Left ventricle myocardium inferior (tissue), 1 donor: Measurements from ENCODE around the gene COL24A1. TPM values are rescaled to one million over a fixed set of nuclear protein-coding genes. Genes with fewer than 3 reads are reported as not detected.

Experiments
- DNase-seq: peaks from one replicate; pipeline ENCODE4 v3.0.0-alpha.2; 2020
- H3K27ac ChIP-seq: fragments of 200-600 bp; replicated peaks from 2 replicates; pipeline ENCODE4 v1.8.0; 2021
- H3K27me3 ChIP-seq: fragments of 200-600 bp; 2 replicates; pipeline ENCODE4 v1.8.0; 2021; ENCODE audit warnings: low read depth
- H3K36me3 ChIP-seq: fragments of 200-600 bp; 2 replicates; pipeline ENCODE4 v1.8.0; 2021
- H3K4me1 ChIP-seq: fragments of 200-600 bp; 2 replicates; pipeline ENCODE4 v1.8.0; 2021
- H3K4me3 ChIP-seq: fragments of 200-600 bp; 2 replicates; pipeline ENCODE4 v1.8.0; 2021; ENCODE audit warnings: mild to moderate bottlenecking, moderate library complexity
- H3K9me3 ChIP-seq: fragments of 200-600 bp; replicated peaks from 2 replicates; pipeline ENCODE4 v1.8.0; 2021
- intact Hi-C: fragments of 100-400 bp; cut with micrococcal nuclease; formaldehyde crosslinking; loops from one replicate; pipeline ENCODE4 v1.11.0; 2022
- total RNA-seq: library from RNA; stranded (reverse); fragmentation: NEBNext Ultra II Directional; extraction: Animal tissue kit (Norgen Biotek cat#: 25700); gene quantifications from one replicate; pipeline ENCODE4 v1.2.1, GENCODE V29; 2021
- TF ChIP-seq, protein P1 (sequence below): fragments of 200-600 bp; IDR thresholded peaks from 2 replicates; pipeline ENCODE4 v1.8.0; 2021; ENCODE audit warnings: antibody characterized with exemption, mild to moderate bottlenecking, borderline replicate concordance
- donor health status: DM: no; HTN: yes; CAD: no; lungs with severe emphysema.

The COL24A1 gene
- total RNA-seq, 1 donor from 2014 or later: 0.74 TPM

DNA sequence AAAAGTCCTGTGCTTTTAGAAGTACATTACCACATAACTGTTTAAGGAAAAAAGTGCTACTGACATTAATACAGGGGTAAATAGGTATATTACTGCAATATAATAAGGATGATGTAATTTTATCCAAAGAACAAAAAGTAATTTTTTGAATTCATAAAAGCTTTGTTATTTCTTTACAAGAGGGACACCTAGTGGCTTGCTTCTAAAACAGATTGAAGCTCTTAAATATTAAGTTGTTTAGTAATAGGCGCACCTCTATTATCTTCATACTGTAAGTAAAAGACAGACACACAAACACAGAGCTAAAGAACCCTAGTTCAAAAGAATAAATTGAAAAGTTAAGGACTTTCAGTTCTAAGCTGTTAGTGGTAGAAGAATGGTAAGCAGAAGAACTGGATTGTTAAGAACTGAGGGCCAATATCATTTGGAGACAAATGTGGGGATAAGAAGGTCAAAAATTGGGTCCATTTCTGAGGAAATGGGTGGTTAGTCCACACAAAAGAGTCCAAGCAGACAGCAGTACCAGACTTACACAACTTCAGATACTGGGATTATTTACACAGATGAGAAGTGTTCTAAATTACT lies 463.8 kb downstream of the COL24A1 start:
- H3K27me3 ChIP-seq: no peaks in the 10 kb centered on the region
- no peak for DNase-seq
- no peaks in the 10 kb centered on the region for H3K9me3 ChIP-seq
- TF ChIP-seq, protein P1, sequence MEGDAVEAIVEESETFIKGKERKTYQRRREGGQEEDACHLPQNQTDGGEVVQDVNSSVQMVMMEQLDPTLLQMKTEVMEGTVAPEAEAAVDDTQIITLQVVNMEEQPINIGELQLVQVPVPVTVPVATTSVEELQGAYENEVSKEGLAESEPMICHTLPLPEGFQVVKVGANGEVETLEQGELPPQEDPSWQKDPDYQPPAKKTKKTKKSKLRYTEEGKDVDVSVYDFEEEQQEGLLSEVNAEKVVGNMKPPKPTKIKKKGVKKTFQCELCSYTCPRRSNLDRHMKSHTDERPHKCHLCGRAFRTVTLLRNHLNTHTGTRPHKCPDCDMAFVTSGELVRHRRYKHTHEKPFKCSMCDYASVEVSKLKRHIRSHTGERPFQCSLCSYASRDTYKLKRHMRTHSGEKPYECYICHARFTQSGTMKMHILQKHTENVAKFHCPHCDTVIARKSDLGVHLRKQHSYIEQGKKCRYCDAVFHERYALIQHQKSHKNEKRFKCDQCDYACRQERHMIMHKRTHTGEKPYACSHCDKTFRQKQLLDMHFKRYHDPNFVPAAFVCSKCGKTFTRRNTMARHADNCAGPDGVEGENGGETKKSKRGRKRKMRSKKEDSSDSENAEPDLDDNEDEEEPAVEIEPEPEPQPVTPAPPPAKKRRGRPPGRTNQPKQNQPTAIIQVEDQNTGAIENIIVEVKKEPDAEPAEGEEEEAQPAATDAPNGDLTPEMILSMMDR: peak; percentile 67
- peaks cover 26% of the 10 kb centered on the region for H3K4me1 ChIP-seq
- intact Hi-C loops: loop anchor here (5.0 kb wide), 1 partner anchor 386 kb away; no protein-coding TSS in a partner anchor
- peak overlapping the region; percentile 50 for H3K27ac ChIP-seq
- H3K36me3 ChIP-seq: no peaks in the 10 kb centered on the region
- no peak overlapping the region for H3K4me3 ChIP-seq

DNA sequence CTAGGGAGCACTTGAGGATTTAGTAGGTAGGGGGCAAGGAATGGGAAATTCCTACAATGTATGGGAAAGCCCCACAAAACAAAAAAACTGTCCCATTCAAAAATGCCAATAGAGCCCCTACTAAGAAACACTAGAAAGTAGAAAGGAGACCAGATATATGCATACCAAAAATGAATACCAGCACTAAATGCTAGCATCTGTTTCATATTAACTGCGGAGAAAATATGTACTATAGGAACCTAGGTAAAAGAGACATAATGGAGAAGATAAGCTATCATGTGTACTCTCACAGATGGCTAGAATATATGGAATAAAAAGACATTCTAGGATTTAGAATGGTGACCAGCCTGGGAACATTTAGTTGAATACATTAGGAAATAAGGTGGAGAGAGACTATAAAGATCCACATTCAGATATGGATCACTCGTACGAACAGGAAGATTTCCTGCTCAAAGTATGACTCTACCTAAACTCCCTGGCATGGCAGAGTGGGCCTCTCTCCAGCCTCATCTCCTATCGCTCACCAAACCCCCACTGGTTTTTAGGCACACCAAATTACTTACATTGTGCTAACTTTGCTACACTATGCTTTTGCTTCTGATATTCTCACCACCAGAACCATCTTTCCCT lies 466.7 kb downstream of the COL24A1 start:
- Histone ChIP-seq H3K9me3 (no peaks in the 10 kb centered on the region), H3K4me3 (no peak overlapping the region), H3K4me1 (peaks cover 20% of the 10 kb centered on the region), H3K36me3 (no peaks in the 10 kb centered on the region), H3K27ac (peak overlapping the region; percentile 50), H3K27me3 (no peaks in the 10 kb centered on the region)
- TF ChIP-seq, protein P1: no peak
- intact Hi-C loops: loop anchor here (5.0 kb wide), 2 partner anchors 193 to 383 kb away; no protein-coding TSS in a partner anchor
- no peak for DNase-seq

DNA sequence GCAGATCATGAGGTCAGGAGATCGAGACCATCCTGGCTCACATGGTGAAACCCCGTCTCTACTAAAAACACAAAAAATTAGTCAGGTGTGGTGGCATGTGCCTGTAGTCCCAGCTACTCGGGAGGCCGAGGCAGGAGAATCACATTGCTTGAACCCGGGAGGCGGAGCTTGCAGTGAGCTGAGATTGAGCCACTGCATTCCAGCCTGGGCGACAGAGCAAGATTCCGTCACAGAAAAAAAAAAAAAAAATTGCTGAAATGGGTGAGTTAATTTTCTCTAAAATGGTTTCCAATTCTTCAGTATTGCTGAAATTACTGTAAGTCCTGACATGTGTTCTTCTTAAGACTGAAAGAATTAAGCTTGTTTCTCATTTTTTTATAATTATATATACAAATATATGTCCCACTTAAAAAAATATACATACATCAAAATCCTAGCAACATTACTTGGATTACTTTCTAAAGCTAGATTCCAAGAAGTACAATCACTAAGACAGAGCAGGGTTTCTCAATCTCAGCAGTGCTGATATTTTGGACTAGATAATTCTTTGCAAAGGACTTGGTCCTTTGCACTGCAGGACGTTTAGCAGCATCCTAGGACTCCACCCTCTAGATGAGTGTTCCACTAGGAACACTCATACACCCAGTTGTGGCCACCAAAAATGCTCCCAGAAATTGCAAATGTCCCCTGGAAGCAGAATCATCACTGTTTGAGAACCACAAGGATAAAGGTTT lies 473.1 kb downstream of the COL24A1 start:
- Histone ChIP-seq H3K36me3 (peaks cover 16% of the 10 kb centered on the region), H3K4me1 (peaks cover 13% of the 10 kb centered on the region), H3K4me3 (no peak overlapping the region), H3K27me3 (no peaks in the 10 kb centered on the region), H3K27ac (no peak overlapping the region), H3K9me3 (no peaks in the 10 kb centered on the region)
- intact Hi-C loops: no loop called here
- TF ChIP-seq, protein P1: no peak
- DNase-seq: no peak

DNA sequence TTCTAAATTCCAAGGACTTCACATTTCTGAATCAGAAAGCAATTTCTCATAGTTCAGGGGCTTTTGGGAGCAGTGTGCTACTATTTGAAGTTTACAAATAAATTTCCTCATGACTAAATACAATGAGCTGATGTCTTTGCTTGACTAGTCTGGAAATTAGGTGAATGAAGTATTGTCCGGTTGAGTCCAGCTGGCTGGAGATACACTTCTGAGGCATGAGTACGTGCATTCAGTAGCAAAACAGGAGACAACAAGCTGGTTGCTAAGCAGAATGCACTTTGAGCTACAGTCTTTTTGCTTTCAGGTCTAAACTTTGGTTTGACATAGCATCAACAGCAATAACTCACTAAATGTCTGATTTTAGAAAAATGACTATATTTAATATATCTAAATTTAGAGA lies 475.5 kb downstream of the COL24A1 start:
- Histone ChIP-seq H3K9me3 (no peaks in the 10 kb centered on the region), H3K4me1 (peaks cover 13% of the 10 kb centered on the region), H3K27me3 (no peaks in the 10 kb centered on the region), H3K27ac (peak overlapping the region; percentile 9), H3K36me3 (peaks cover 38% of the 10 kb centered on the region), H3K4me3 (no peak overlapping the region)
- intact Hi-C loops: no loop called here
- DNase-seq: no peak
- TF ChIP-seq, protein P1: no peak

Other genes with a start within 250 kb of the COL24A1 start
- 6.4 TPM for gene ODF2L, start 239.6 kb upstream of the COL24A1 start, total RNA-seq